MCF 10A (cell line): ENCODE measurements around the gene PSTPIP2. TPM values are rescaled to one million over a fixed set of nuclear protein-coding genes. Genes with fewer than 3 reads are reported as not detected.

Experiments used
- BruUV-seq: library from RNA; stranded (reverse); fragments of 400-500 nt; replicated peaks from 2 replicates; lab custom pipeline; 2021; lab: Mats Ljungman, UMichigan
- CTCF ChIA-PET: fragments of 300-600 bp; sonication (Branson Sonifier 250); formaldehyde crosslinking; extraction: SDS; loops from one replicate; lab custom pipeline; 2021; ENCODE audit warnings: antibody characterized with exemption, inconsistent platforms; lab: Yijun Ruan, JAX
- POLR2A ChIA-PET: fragments of 300-600, 350-650 bp; sonication (Branson Sonifier 250); formaldehyde crosslinking; extraction: SDS; loops from one replicate; lab custom pipeline; 2020; ENCODE audit warnings: antibody characterized with exemption, inconsistent platforms; lab: Yijun Ruan, JAX
- DNase-seq: peaks from one replicate; pipeline ENCODE4 v3.0.0-alpha.2; 2018; ENCODE audit not compliant: unreplicated experiment
- H3K27ac Mint-ChIP-seq: one replicate; pipeline ENCODE4 v1.8.0; 2022; ENCODE audit warnings: mild to moderate bottlenecking, low read depth, mixed read lengths; ENCODE audit not compliant: unreplicated experiment
- H3K27me3 Mint-ChIP-seq: one replicate; pipeline ENCODE4 v1.8.0; 2022; ENCODE audit warnings: mixed read lengths; ENCODE audit not compliant: insufficient read depth, unreplicated experiment
- H3K36me3 Mint-ChIP-seq: one replicate; pipeline ENCODE4 v1.8.0; 2022; ENCODE audit warnings: mild to moderate bottlenecking, moderate library complexity, mixed read lengths; ENCODE audit not compliant: insufficient read depth, unreplicated experiment
- H3K4me1 Mint-ChIP-seq: one replicate; pipeline ENCODE4 v1.8.0; 2022; ENCODE audit warnings: mixed read lengths; ENCODE audit not compliant: insufficient read depth, unreplicated experiment
- H3K4me3 Mint-ChIP-seq: one replicate; pipeline ENCODE4 v1.8.0; 2022; ENCODE audit warnings: mild to moderate bottlenecking, moderate library complexity, mixed read lengths; ENCODE audit not compliant: unreplicated experiment
- H3K9me3 Mint-ChIP-seq: one replicate; pipeline ENCODE4 v1.8.0; 2022; ENCODE audit warnings: mixed read lengths; ENCODE audit not compliant: unreplicated experiment
- intact Hi-C: fragments of 100-400 bp; cut with micrococcal nuclease; formaldehyde crosslinking; loops from 2 replicates; pipeline ENCODE4 v1.14.1; 2022
- total RNA-seq: library from RNA; stranded (reverse); gene quantifications from 2 replicates; pipeline ENCODE4 v1.2.3, GENCODE V29; 2022
- TF ChIP-seq, protein P1 (sequence below): fragments of 200-600 bp; IDR thresholded peaks from one replicate; pipeline ENCODE4 v1.8.0; 2022; ENCODE audit warnings: antibody characterized with exemption, mild to moderate bottlenecking; ENCODE audit not compliant: unreplicated experiment

Gene PSTPIP2
- total RNA-seq, 1 experiment from 2014 or later = 27.9 TPM

DNA sequence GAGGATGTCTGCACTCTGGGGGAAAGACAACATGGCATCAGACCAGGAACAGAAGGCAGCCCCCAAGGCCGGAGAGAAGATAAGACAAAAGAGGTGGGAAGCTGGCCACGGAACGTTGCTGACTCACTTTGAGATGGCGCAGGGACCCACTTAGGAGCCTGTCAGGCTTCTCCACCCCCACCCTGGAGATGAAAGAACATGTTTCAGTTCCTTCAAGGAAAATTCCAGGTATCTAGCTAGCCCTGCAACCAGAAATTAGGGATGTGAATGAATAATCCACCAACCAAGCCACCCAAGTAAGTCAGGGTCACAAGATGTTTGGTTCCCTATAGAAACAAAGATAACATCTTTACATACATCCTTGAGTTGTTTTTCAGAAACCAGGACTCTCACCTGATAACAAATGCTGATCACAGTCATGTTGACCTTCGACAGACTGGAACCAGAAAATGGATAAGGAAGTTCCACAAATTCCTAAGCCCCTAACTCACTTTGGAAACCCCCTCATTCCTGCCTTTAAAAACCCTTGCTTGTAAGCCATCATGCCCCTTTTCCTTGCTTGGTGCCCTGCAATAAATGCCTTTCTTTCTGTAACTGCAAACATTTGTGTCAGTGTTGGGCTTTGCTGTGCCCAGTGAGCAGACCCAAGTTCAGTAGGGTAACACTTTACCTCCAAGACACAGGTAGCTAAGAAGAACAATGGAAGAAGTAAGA lies 31.9 kb downstream of the PSTPIP2 start:
- no TSS peak for BruUV-seq
- TF ChIP-seq, protein P1, sequence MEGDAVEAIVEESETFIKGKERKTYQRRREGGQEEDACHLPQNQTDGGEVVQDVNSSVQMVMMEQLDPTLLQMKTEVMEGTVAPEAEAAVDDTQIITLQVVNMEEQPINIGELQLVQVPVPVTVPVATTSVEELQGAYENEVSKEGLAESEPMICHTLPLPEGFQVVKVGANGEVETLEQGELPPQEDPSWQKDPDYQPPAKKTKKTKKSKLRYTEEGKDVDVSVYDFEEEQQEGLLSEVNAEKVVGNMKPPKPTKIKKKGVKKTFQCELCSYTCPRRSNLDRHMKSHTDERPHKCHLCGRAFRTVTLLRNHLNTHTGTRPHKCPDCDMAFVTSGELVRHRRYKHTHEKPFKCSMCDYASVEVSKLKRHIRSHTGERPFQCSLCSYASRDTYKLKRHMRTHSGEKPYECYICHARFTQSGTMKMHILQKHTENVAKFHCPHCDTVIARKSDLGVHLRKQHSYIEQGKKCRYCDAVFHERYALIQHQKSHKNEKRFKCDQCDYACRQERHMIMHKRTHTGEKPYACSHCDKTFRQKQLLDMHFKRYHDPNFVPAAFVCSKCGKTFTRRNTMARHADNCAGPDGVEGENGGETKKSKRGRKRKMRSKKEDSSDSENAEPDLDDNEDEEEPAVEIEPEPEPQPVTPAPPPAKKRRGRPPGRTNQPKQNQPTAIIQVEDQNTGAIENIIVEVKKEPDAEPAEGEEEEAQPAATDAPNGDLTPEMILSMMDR = no peak

DNA sequence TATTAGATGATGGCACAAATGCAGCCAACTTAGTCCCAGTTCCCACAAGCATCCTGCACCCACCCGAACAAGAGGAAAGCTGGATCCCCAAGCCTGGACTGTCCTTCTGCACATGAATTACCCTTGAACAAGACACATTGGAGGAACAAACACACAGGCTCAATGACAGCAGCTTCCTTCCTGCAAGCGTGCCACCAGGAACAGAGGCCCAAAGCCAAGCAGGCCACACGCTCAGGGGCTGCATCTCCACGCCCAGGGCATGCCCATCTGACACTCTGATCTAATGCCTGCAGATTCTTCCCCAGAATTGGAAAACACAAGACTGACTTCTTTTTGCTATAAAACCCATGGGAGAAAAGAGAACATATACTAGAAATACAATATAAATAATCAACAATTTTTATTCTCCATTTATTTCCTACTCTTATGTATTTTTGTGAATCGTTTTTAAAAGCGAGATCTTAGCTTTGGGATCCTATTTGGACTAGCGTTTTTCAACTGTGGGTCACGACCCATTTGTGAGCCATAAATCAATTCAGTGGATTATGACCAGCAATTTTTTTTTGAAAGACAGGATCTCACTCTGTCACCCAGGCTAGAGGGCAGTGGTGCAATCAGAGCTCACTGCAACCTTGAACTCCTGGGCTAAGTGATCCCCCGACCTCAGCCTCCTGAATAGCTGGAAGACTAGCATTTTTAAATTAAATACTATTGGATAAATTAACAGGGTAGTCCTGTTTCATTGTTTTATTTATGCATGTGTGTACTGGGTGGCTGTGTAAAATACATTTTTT lies 34.4 kb downstream of the PSTPIP2 start:
- POLR2A ChIA-PET = no interaction called here
- H3K27me3 Mint-ChIP-seq = no peaks in the 10 kb centered on the region
- no peak for DNase-seq
- TF ChIP-seq, protein P1 = no peak
- H3K27ac Mint-ChIP-seq = no peak overlapping the region
- CTCF ChIA-PET = interaction anchor here (1.0 to 1.1 kb wide), 2 partner anchors 36 to 63 kb away, joined by 3 to 4 read pairs; no protein-coding TSS in a partner anchor
- H3K4me1 Mint-ChIP-seq = peaks cover 14% of the 10 kb centered on the region
- H3K9me3 Mint-ChIP-seq = no peaks in the 10 kb centered on the region
- no TSS peak for BruUV-seq
- H3K36me3 Mint-ChIP-seq = peaks cover 54% of the 10 kb centered on the region
- intact Hi-C loops = no loop called here
- H3K4me3 Mint-ChIP-seq = no peak overlapping the region

More for the DNA sequence above, 31.9 kb downstream of the PSTPIP2 start:
- H3K36me3 Mint-ChIP-seq = peaks cover 45% of the 10 kb centered on the region
- H3K27ac Mint-ChIP-seq = no peak overlapping the region
- no peaks in the 10 kb centered on the region for H3K27me3 Mint-ChIP-seq
- intact Hi-C loops = no loop called here
- DNase-seq = no peak
- H3K4me1 Mint-ChIP-seq = peaks cover 10% of the 10 kb centered on the region
- no peak overlapping the region for H3K4me3 Mint-ChIP-seq
- CTCF ChIA-PET = interaction anchor here (0.6 to 1.7 kb wide), 2 partner anchors 33 to 65 kb away, joined by 3 to 6 read pairs; no protein-coding TSS in a partner anchor
- no peaks in the 10 kb centered on the region for H3K9me3 Mint-ChIP-seq
- POLR2A ChIA-PET = no interaction called here

DNA sequence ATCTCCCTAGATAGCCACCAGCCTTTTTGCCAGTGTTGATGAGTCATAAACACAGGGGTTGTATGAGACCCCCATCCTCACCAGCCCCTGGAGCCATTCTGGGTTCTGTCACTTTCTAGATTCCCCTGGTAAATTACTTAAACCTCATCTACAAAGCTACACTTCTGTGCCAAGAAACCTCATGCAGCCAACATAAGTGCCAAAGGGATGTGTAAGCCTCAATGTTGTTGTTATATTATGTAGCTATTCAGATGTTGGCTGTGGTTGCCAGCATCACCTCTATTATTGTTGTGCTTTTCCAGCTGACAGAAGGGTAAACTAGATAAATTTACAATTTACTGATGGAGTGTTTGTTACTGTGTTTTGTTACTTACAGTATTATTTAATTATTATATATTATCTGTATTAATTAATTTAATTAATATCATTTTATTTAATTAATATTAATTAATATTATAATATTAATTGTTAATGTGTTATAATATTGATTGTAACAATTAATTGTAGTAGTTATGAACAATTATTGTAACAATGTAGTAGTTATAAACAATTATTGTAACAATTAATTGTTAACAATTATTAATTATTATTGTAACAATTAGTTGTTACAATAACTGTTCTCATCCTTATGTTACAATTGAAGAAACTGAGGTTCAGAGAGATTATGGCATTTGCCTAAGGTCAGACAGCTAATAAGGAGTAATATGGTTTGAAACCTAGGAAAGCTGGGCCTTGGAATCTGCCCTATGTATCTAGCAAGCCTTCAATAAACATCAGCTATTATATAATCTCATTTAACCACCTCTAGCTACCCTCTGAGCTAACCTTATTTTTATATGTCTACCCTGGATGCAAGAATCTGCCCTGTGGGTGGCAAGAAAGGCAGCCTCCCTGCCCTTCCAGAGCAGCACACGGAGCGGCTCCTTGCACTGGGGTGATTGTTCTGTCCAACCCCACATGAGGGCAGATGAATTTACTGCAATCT lies 36.1 kb downstream of the PSTPIP2 start:
- Mint-ChIP-seq H3K9me3 (no peaks in the 10 kb centered on the region), H3K27me3 (no peaks in the 10 kb centered on the region), H3K36me3 (peaks cover 60% of the 10 kb centered on the region), H3K4me3 (no peak overlapping the region), H3K4me1 (peaks cover 6% of the 10 kb centered on the region), H3K27ac (no peak overlapping the region)
- no peak for DNase-seq
- TF ChIP-seq, protein P1 = no peak
- BruUV-seq = no TSS peak
- POLR2A ChIA-PET = interaction anchor here (0.9 to 1.6 kb wide), 3 partner anchors 16 to 38 kb away, joined by 3 to 4 read pairs (median 3); no protein-coding TSS in a partner anchor
- intact Hi-C loops = no loop called here
- CTCF ChIA-PET = interaction anchor here (0.5 to 1.0 kb wide), 3 partner anchors 14 to 373 kb away, joined by 3 read pairs; no protein-coding TSS in a partner anchor
